GM12874 (cell line): ENCODE measurements around the gene DOC2B.

Experiments
- CTCF ChIP-seq: IDR thresholded peaks from 2 replicates; pipeline ENCODE4 v1.5.1; 2011; ENCODE audit warnings: low read depth, mild to moderate bottlenecking, control low read depth, low read length, moderate library complexity; ENCODE audit not compliant: insufficient read depth

Gene DOC2B

GRCh38 chr17:157901-158300 is 23.5 kb downstream of the DOC2B start:
- no peak for TF ChIP-seq CTCF

- no peak for TF ChIP-seq CTCF
Observed at GRCh38 chr17:156946-157345, 24.5 kb downstream of the DOC2B start.

- TF ChIP-seq CTCF: no peak
Observed at GRCh38 chr17:156094-156621, 25.3 kb downstream of the DOC2B start.

GRCh38 chr17:155576-155975 is 25.9 kb downstream of the DOC2B start:
- TF ChIP-seq CTCF: no peak

GRCh38 chr17:153851-154250 is 27.6 kb downstream of the DOC2B start:
- TF ChIP-seq CTCF: no peak

- no peak for TF ChIP-seq CTCF
Observed at GRCh38 chr17:152860-153420, 28.5 kb downstream of the DOC2B start.

GRCh38 chr17:151886-152859 is 29.3 kb downstream of the DOC2B start:
- TF ChIP-seq CTCF: no peak
